Activated T-helper 2 cell treated with anti-CD3 and anti-CD28 coated beads, Interferon-gamma antibody, Interleukin-2, Interleukin-4, amounts not matched to agents 10 μg/mL and 5 μg/mL and 100 μg/mL, durations not matched to agents 14 hours and 24 hours and 36 hours (primary cell): ENCODE data around the gene FAM89B. TPM values are rescaled to one million over a fixed set of nuclear protein-coding genes. Genes with fewer than 3 reads are reported as not detected.
A peak's percentile ranks its signal among the peaks of the same experiment; 100 is the strongest.

Source experiments
- DNase-seq: peaks from one replicate; pipeline ENCODE4 v3.0.0; 2021; ENCODE audit warnings: low spot score
- H3K27ac Mint-ChIP-seq: one replicate; pipeline ENCODE4 v1.8.0; 2021; ENCODE audit warnings: mixed read lengths
- H3K27me3 Mint-ChIP-seq: one replicate; pipeline ENCODE4 v1.8.0; 2021; ENCODE audit warnings: low read depth, mixed read lengths
- H3K36me3 Mint-ChIP-seq: one replicate; pipeline ENCODE4 v1.8.0; 2021; ENCODE audit warnings: low read depth, mixed read lengths
- H3K4me1 Mint-ChIP-seq: one replicate; pipeline ENCODE4 v1.8.0; 2021; ENCODE audit warnings: low read depth, mixed read lengths
- H3K4me3 Mint-ChIP-seq: one replicate; pipeline ENCODE4 v1.8.0; 2021; ENCODE audit warnings: low read depth, mild to moderate bottlenecking, moderate library complexity, mixed read lengths
- H3K9me3 Mint-ChIP-seq: one replicate; pipeline ENCODE4 v1.8.0; 2021; ENCODE audit warnings: mixed read lengths
- intact Hi-C: fragments of 100-400 bp; cut with micrococcal nuclease; formaldehyde crosslinking; loops from one replicate; pipeline ENCODE4 v1.15.1; 2023
- total RNA-seq: library from RNA; stranded (reverse); gene quantifications from 2 replicates; pipeline ENCODE4 v1.2.3, GENCODE V29; 2022

Gene FAM89B
- total RNA-seq, 1 donor from 2014 or later = 31.5 TPM

- Mint-ChIP-seq H3K27ac (no peak overlapping the region), H3K9me3 (no peaks in the 10 kb centered on the region), H3K36me3 (peaks cover 39% of the 10 kb centered on the region), H3K4me3 (no peak overlapping the region), H3K4me1 (peaks cover 28% of the 10 kb centered on the region), H3K27me3 (no peaks in the 10 kb centered on the region)
- no peak for DNase-seq
- intact Hi-C loops = no loop called here
These were observed 29.5 kb upstream of the FAM89B start for GRCh38 chr11:65542738-65543390.

- H3K27ac Mint-ChIP-seq = peak overlapping the region; percentile 81
- H3K9me3 Mint-ChIP-seq = no peaks in the 10 kb centered on the region
- H3K4me1 Mint-ChIP-seq = peaks cover 35% of the 10 kb centered on the region
- peaks cover 55% of the 10 kb centered on the region for H3K36me3 Mint-ChIP-seq
- DNase-seq = no peak
- intact Hi-C loops = loop anchor here (1.0 kb wide), 2 partner anchors 24 to 29 kb away; partner anchors contain the start of gene ZNRD2
- no peaks in the 10 kb centered on the region for H3K27me3 Mint-ChIP-seq
- H3K4me3 Mint-ChIP-seq = peak overlapping the region; percentile 76
These were observed 26.5 kb upstream of the FAM89B start for GRCh38 chr11:65545853-65546216.

GRCh38 chr11:65546217-65546958 lies 25.9 kb upstream of the FAM89B start:
- Mint-ChIP-seq H3K4me1 (peaks cover 35% of the 10 kb centered on the region), H3K27me3 (no peaks in the 10 kb centered on the region), H3K4me3 (peak overlapping the region; percentile 76), H3K36me3 (peaks cover 60% of the 10 kb centered on the region), H3K27ac (peak overlapping the region; percentile 81), H3K9me3 (no peaks in the 10 kb centered on the region)
- peak; percentile 97 for DNase-seq
- intact Hi-C loops = loop anchor here (1.0 kb wide), 2 partner anchors 24 to 29 kb away; partner anchors contain the start of gene ZNRD2

GRCh38 chr11:65547446-65548125 lies 24.8 kb upstream of the FAM89B start:
- Mint-ChIP-seq H3K27ac (peak overlapping the region; percentile 20), H3K4me1 (peaks cover 44% of the 10 kb centered on the region), H3K9me3 (no peaks in the 10 kb centered on the region), H3K4me3 (no peak overlapping the region), H3K36me3 (peaks cover 67% of the 10 kb centered on the region), H3K27me3 (no peaks in the 10 kb centered on the region)
- DNase-seq = no peak
- intact Hi-C loops = no loop called here

GRCh38 chr11:65548395-65548794 lies 23.9 kb upstream of the FAM89B start:
- intact Hi-C loops = no loop called here
- peaks cover 63% of the 10 kb centered on the region for H3K36me3 Mint-ChIP-seq
- no peak for DNase-seq
- H3K4me3 Mint-ChIP-seq = peak overlapping the region; percentile 14
- no peaks in the 10 kb centered on the region for H3K9me3 Mint-ChIP-seq
- H3K27me3 Mint-ChIP-seq = no peaks in the 10 kb centered on the region
- H3K4me1 Mint-ChIP-seq = peaks cover 48% of the 10 kb centered on the region
- H3K27ac Mint-ChIP-seq = peak overlapping the region; percentile 20

- peaks cover 48% of the 10 kb centered on the region for H3K4me1 Mint-ChIP-seq
- no peaks in the 10 kb centered on the region for H3K9me3 Mint-ChIP-seq
- intact Hi-C loops = no loop called here
- H3K4me3 Mint-ChIP-seq = no peak overlapping the region
- H3K27me3 Mint-ChIP-seq = no peaks in the 10 kb centered on the region
- H3K27ac Mint-ChIP-seq = no peak overlapping the region
- DNase-seq = no peak
- H3K36me3 Mint-ChIP-seq = peaks cover 59% of the 10 kb centered on the region
These were observed 23.2 kb upstream of the FAM89B start for GRCh38 chr11:65549096-65549495.

GRCh38 chr11:65551572-65552387 lies 20.6 kb upstream of the FAM89B start:
- Mint-ChIP-seq H3K4me3 (no peak overlapping the region), H3K4me1 (peaks cover 51% of the 10 kb centered on the region), H3K27me3 (no peaks in the 10 kb centered on the region), H3K27ac (no peak overlapping the region), H3K9me3 (no peaks in the 10 kb centered on the region), H3K36me3 (peaks cover 42% of the 10 kb centered on the region)
- intact Hi-C loops = no loop called here
- peak; percentile 55 for DNase-seq

GRCh38 chr11:65552388-65552951 lies 19.9 kb upstream of the FAM89B start:
- DNase-seq = no peak
- intact Hi-C loops = no loop called here
- Mint-ChIP-seq H3K27me3 (no peaks in the 10 kb centered on the region), H3K9me3 (no peaks in the 10 kb centered on the region), H3K4me3 (no peak overlapping the region), H3K4me1 (peaks cover 56% of the 10 kb centered on the region), H3K27ac (peak overlapping the region; percentile 1), H3K36me3 (peaks cover 41% of the 10 kb centered on the region)

- Mint-ChIP-seq H3K36me3 (peaks cover 34% of the 10 kb centered on the region), H3K27me3 (no peaks in the 10 kb centered on the region), H3K4me3 (peak overlapping the region; percentile 26), H3K27ac (peak overlapping the region; percentile 15), H3K4me1 (peaks cover 49% of the 10 kb centered on the region), H3K9me3 (no peaks in the 10 kb centered on the region)
- intact Hi-C loops = no loop called here
- peak; percentile 80 for DNase-seq
These were observed 18.9 kb upstream of the FAM89B start for GRCh38 chr11:65553301-65554001.

GRCh38 chr11:65554057-65554818 lies 18.1 kb upstream of the FAM89B start:
- H3K27ac Mint-ChIP-seq = peak overlapping the region; percentile 42
- DNase-seq = no peak
- no peaks in the 10 kb centered on the region for H3K9me3 Mint-ChIP-seq
- no peaks in the 10 kb centered on the region for H3K27me3 Mint-ChIP-seq
- peaks cover 49% of the 10 kb centered on the region for H3K4me1 Mint-ChIP-seq
- intact Hi-C loops = no loop called here
- peaks cover 27% of the 10 kb centered on the region for H3K36me3 Mint-ChIP-seq
- peak overlapping the region; percentile 31 for H3K4me3 Mint-ChIP-seq

GRCh38 chr11:65554842-65555430 lies 17.4 kb upstream of the FAM89B start:
- peaks cover 53% of the 10 kb centered on the region for H3K4me1 Mint-ChIP-seq
- peak overlapping the region; percentile 42 for H3K27ac Mint-ChIP-seq
- H3K4me3 Mint-ChIP-seq = peak overlapping the region; percentile 31
- H3K36me3 Mint-ChIP-seq = peaks cover 22% of the 10 kb centered on the region
- intact Hi-C loops = no loop called here
- no peak for DNase-seq
- H3K9me3 Mint-ChIP-seq = no peaks in the 10 kb centered on the region
- no peaks in the 10 kb centered on the region for H3K27me3 Mint-ChIP-seq
